ENCODE results near the gene LIPC. TPM values are rescaled to one million over a fixed set of nuclear protein-coding genes. Genes with fewer than 3 reads are reported as not detected.

The LIPC gene
- total RNA-seq, 1 donor from 2014 or later: 1.0 TPM

DNA sequence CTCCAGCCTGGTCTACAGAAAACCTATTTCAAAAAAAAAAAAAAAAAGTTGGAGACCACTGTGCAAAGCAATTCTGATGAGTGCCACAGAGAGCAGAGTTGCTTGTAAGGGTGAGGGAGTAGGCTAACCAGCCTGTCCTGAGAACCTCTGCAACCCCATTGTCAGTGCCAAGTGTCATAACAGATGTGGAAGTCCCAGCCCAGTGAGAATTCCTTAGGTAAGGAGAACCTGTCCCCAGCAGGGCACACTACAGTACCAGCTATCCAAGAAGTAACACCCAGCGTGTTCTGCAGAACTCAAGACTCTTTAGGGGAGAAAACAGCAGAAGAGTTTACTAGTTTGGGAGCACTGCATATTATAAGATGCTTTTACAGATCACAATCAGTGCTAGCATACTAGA, 156.3 kb downstream of the LIPC start:
- H3K27ac ChIP-seq: no peak overlapping the region
- H3K4me3 ChIP-seq: no peak overlapping the region
- intact Hi-C loops (cut with DNase I): no loop called here
- no peaks in the 10 kb centered on the region for H3K9me3 ChIP-seq
- no peak for ATAC-seq
- no peaks in the 10 kb centered on the region for H3K36me3 ChIP-seq
- H3K27me3 ChIP-seq (ENCODE audit: low read depth): no peaks in the 10 kb centered on the region
- peaks cover 6% of the 10 kb centered on the region for H3K4me1 ChIP-seq
- no peak for DNase-seq
- TF ChIP-seq CTCF (IDR thresholded peaks at IDR 0.05): no peak

GRCh38 chr15:58589047-58589446, 157.3 kb downstream of the LIPC start:
- Histone ChIP-seq H3K9me3 (no peaks in the 10 kb centered on the region), H3K27ac (no peak overlapping the region), H3K36me3 (no peaks in the 10 kb centered on the region), H3K4me3 (no peak overlapping the region), H3K27me3 (ENCODE audit: low read depth) (no peaks in the 10 kb centered on the region), H3K4me1 (peaks cover 6% of the 10 kb centered on the region)
- ATAC-seq: no peak
- TF ChIP-seq CTCF (IDR thresholded peaks at IDR 0.05): no peak
- intact Hi-C loops (cut with DNase I): no loop called here
- DNase-seq: no peak

DNA sequence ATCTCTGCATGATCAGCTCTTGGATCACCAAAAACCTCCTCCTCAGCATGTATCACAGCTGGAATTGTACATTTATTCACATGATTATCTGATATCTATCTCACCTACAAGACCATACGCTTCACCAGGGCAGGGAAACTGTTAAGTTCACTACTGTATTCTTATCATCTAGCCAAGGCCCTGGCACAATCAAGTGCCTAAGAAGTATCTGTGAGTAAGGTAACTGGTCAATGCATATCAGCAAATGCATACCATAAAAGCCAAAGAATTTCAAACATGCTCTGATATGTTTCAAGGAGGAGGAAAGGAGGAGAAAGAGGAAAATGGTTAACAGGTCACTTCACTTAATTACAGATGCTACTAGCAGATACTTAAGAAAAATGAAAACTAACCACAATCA, 158.4 kb downstream of the LIPC start:
- no peaks in the 10 kb centered on the region for H3K9me3 ChIP-seq
- H3K36me3 ChIP-seq: no peaks in the 10 kb centered on the region
- no peak overlapping the region for H3K4me3 ChIP-seq
- intact Hi-C loops (cut with DNase I): no loop called here
- H3K27ac ChIP-seq: no peak overlapping the region
- TF ChIP-seq CTCF (IDR thresholded peaks at IDR 0.05): no peak
- ATAC-seq (peak in 1 of 2 donors; percentile 45), DNase-seq (no peak)
- peaks cover under 1% of the 10 kb centered on the region for H3K4me1 ChIP-seq
- no peaks in the 10 kb centered on the region for H3K27me3 ChIP-seq (ENCODE audit: low read depth)

GRCh38 chr15:58590926-58591325, 159.1 kb downstream of the LIPC start:
- DNase-seq (no peak), ATAC-seq (peak; percentile 88 to 95)
- peaks cover under 1% of the 10 kb centered on the region for H3K36me3 ChIP-seq
- no peak overlapping the region for H3K4me3 ChIP-seq
- no peak for TF ChIP-seq CTCF (IDR thresholded peaks at IDR 0.05)
- intact Hi-C loops (cut with DNase I): no loop called here
- no peaks in the 10 kb centered on the region for H3K9me3 ChIP-seq
- no peaks in the 10 kb centered on the region for H3K4me1 ChIP-seq
- no peak overlapping the region for H3K27ac ChIP-seq
- no peaks in the 10 kb centered on the region for H3K27me3 ChIP-seq (ENCODE audit: low read depth)

- no peak for DNase-seq
- TF ChIP-seq CTCF (IDR thresholded peaks at IDR 0.05): no peak
- Histone ChIP-seq H3K4me3 (no peak overlapping the region), H3K9me3 (no peaks in the 10 kb centered on the region), H3K4me1 (no peaks in the 10 kb centered on the region), H3K27ac (no peak overlapping the region), H3K27me3 (ENCODE audit: low read depth) (no peaks in the 10 kb centered on the region), H3K36me3 (peaks cover 16% of the 10 kb centered on the region)
- intact Hi-C loops (cut with DNase I): no loop called here
- no peak for ATAC-seq
These were observed 162.1 kb downstream of the LIPC start for GRCh38 chr15:58593870-58594269.

DNA sequence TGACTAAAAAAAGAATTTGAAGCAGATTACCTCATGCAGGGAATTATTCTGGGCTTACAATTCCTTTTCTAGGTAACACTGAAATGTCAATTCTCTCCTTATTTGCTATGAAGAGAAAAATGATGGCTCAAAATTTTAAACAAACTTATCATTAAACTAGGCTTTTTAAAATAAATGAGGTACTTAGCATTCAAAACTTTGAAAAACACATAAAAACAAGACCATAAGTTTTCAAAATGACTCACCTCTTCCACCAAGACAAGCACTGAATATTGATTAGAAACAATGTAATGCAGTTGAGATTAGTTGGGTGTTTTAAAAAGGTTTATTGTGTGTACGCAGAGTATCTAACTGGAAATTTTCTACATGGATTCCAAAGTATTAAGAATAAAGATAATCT, 163.1 kb downstream of the LIPC start:
- TF ChIP-seq CTCF (IDR thresholded peaks at IDR 0.05): no peak
- Histone ChIP-seq H3K36me3 (peaks cover 16% of the 10 kb centered on the region), H3K9me3 (no peaks in the 10 kb centered on the region), H3K4me3 (no peak overlapping the region), H3K27me3 (ENCODE audit: low read depth) (no peaks in the 10 kb centered on the region), H3K27ac (no peak overlapping the region), H3K4me1 (no peaks in the 10 kb centered on the region)
- DNase-seq (no peak), ATAC-seq (no peak)
- intact Hi-C loops (cut with DNase I): no loop called here
